ENCODE results near the gene AMOTL2. TPM values are rescaled to one million over a fixed set of nuclear protein-coding genes. Genes with fewer than 3 reads are reported as not detected.

AMOTL2 gene
- total RNA-seq, 2 donors from 2014 or later: 65.1 to 71.5 TPM

- TF ChIP-seq POLR2A (IDR thresholded peaks at IDR 0.05): no peak
- no peak for TF ChIP-seq CTCF (IDR thresholded peaks at IDR 0.05)
- intact Hi-C loops (cut with DNase I): no loop called here
- DNase-seq (no peak), ATAC-seq (no peak)
- H3K36me3 ChIP-seq (replicated peaks in 1 of 2; ENCODE audit: insufficient read depth in 1 of 2, low read depth in 2 of 2): no peaks in the 10 kb centered on the region
- H3K9me3 ChIP-seq: no peaks in the 10 kb centered on the region
- no peak overlapping the region for H3K4me3 ChIP-seq
- no peaks in the 10 kb centered on the region for H3K27me3 ChIP-seq
- H3K27ac ChIP-seq: no peak overlapping the region
- peaks cover 46% of the 10 kb centered on the region for H3K4me1 ChIP-seq
- 78 to 85% methylated on average over 6 of the region's 6 CpGs for WGBS, 2 donors
Observed at GRCh38 chr3:134332344-134332743, 41.9 kb downstream of the AMOTL2 start.

GRCh38 chr3:134331811-134332199, 42.4 kb downstream of the AMOTL2 start:
- Histone ChIP-seq H3K4me3 (no peak overlapping the region), H3K27me3 (no peaks in the 10 kb centered on the region), H3K9me3 (no peaks in the 10 kb centered on the region), H3K36me3 (replicated peaks in 1 of 2; ENCODE audit: insufficient read depth in 1 of 2, low read depth in 2 of 2) (no peaks in the 10 kb centered on the region), H3K4me1 (peaks cover 46% of the 10 kb centered on the region), H3K27ac (peak overlapping the region in 1 of 4 donors; percentile 24)
- intact Hi-C loops (cut with DNase I): no loop called here
- no peak for ATAC-seq
- DNase-seq: no peak
- WGBS, 2 donors: 59 to 64% methylated on average over 5 of the region's 5 CpGs
- TF ChIP-seq CTCF (IDR thresholded peaks at IDR 0.05): no peak

GRCh38 chr3:134330883-134331810, 43.1 kb downstream of the AMOTL2 start:
- no peak overlapping the region for H3K4me3 ChIP-seq
- ATAC-seq: no peak
- H3K36me3 ChIP-seq (replicated peaks in 1 of 2; ENCODE audit: insufficient read depth in 1 of 2, low read depth in 2 of 2): no peaks in the 10 kb centered on the region
- 72 to 77% methylated on average over 5 to 6 of the region's 6 CpGs for WGBS, 2 donors
- H3K9me3 ChIP-seq: no peaks in the 10 kb centered on the region
- peaks cover 45% of the 10 kb centered on the region for H3K4me1 ChIP-seq
- H3K27ac ChIP-seq: peak overlapping the region in 1 of 4 donors; percentile 24
- H3K27me3 ChIP-seq: no peaks in the 10 kb centered on the region
- no peak for DNase-seq
- intact Hi-C loops (cut with DNase I): no loop called here
- TF ChIP-seq POLR2A (IDR thresholded peaks at IDR 0.05) (no peak), CTCF (IDR thresholded peaks at IDR 0.05) (no peak)

- Histone ChIP-seq H3K27ac (no peak overlapping the region), H3K4me3 (no peak overlapping the region), H3K9me3 (no peaks in the 10 kb centered on the region), H3K36me3 (replicated peaks in 1 of 2; ENCODE audit: insufficient read depth in 1 of 2, low read depth in 2 of 2) (no peaks in the 10 kb centered on the region), H3K4me1 (peaks cover 39% of the 10 kb centered on the region), H3K27me3 (no peaks in the 10 kb centered on the region)
- ATAC-seq: no peak
- WGBS, 2 donors: 93 to 100% methylated on average over 1 of the region's 1 CpG
- intact Hi-C loops (cut with DNase I): no loop called here
- DNase-seq: no peak
- TF ChIP-seq POLR2A (IDR thresholded peaks at IDR 0.05) (no peak), CTCF (IDR thresholded peaks at IDR 0.05) (no peak)
Observed at GRCh38 chr3:134328846-134329245, 45.4 kb downstream of the AMOTL2 start.
